ENCODE measurements around the gene CDH6.

CDH6 gene

DNA sequence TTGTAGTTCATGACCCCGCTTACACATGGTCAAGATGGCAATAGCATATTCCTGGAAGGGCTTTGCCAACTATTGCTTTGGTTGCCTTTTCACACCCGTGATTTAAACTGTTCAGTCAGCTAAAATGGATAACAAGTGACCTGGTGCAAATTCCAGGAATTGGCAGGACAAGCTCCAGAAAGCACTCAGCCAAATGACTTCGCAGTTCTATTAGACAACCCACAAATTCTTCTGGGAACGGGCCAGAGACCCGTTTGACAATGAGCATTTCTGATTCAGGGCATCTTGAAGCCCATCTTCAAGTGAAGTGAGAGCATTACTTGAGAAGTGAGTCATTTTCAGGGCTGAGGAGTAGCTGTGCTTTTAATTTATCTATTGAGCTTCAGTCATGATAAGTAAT lies 173.5 kb downstream of the CDH6 start:
- Histone ChIP-seq H3K27me3 (ENCODE audit: control insufficient read depth in 1 of 2, insufficient read depth in 2 of 2, low read length in 2 of 2) (no peaks in the 10 kb centered on the region), H3K4me3 (ENCODE audit: low read length in 2 of 2) (no peak overlapping the region), H3K36me3 (ENCODE audit: control insufficient read depth in 2 of 2, insufficient read depth in 2 of 2, low read length in 2 of 2) (no peaks in the 10 kb centered on the region), H3K9ac (ENCODE audit: low read length in 2 of 2) (no peak overlapping the region), H3K4me1 (ENCODE audit: control insufficient read depth, insufficient read depth, low read length) (peaks cover 2% of the 10 kb centered on the region), H3K9me3 (ENCODE audit: control insufficient read depth in 2 of 2, low read length in 2 of 2) (no peaks in the 10 kb centered on the region), H3K27ac (ENCODE audit: low read length) (no peak overlapping the region)

- H3K4me1 ChIP-seq (ENCODE audit: control insufficient read depth, insufficient read depth, low read length): no peaks in the 10 kb centered on the region
- H3K27ac ChIP-seq (ENCODE audit: low read length): no peak overlapping the region
- H3K36me3 ChIP-seq (ENCODE audit: control insufficient read depth in 2 of 2, insufficient read depth in 2 of 2, low read length in 2 of 2): no peaks in the 10 kb centered on the region
- H3K9me3 ChIP-seq (ENCODE audit: control insufficient read depth in 2 of 2, low read length in 2 of 2): peaks cover 0 to 3% of the 10 kb centered on the region in 2 donors
- no peak overlapping the region for H3K9ac ChIP-seq (ENCODE audit: low read length in 2 of 2)
- H3K4me3 ChIP-seq (ENCODE audit: low read length in 2 of 2): no peak overlapping the region
- no peaks in the 10 kb centered on the region for H3K27me3 ChIP-seq (ENCODE audit: control insufficient read depth in 1 of 2, insufficient read depth in 2 of 2, low read length in 2 of 2)
Observed at GRCh38 chr5:31372124-31372523, 178.6 kb downstream of the CDH6 start.

- Histone ChIP-seq H3K27ac (ENCODE audit: low read length) (no peak overlapping the region), H3K36me3 (ENCODE audit: control insufficient read depth in 2 of 2, insufficient read depth in 2 of 2, low read length in 2 of 2) (no peaks in the 10 kb centered on the region), H3K9me3 (ENCODE audit: control insufficient read depth in 2 of 2, low read length in 2 of 2) (peaks cover 0 to 3% of the 10 kb centered on the region in 2 donors), H3K4me3 (ENCODE audit: low read length in 2 of 2) (no peak overlapping the region), H3K9ac (ENCODE audit: low read length in 2 of 2) (no peak overlapping the region), H3K4me1 (ENCODE audit: control insufficient read depth, insufficient read depth, low read length) (no peaks in the 10 kb centered on the region), H3K27me3 (ENCODE audit: control insufficient read depth in 1 of 2, insufficient read depth in 2 of 2, low read length in 2 of 2) (no peaks in the 10 kb centered on the region)
Observed at GRCh38 chr5:31375999-31376720, 182.7 kb downstream of the CDH6 start.

- H3K4me1 ChIP-seq (ENCODE audit: control insufficient read depth, insufficient read depth, low read length): no peaks in the 10 kb centered on the region
Observed at GRCh38 chr5:31377274-31377946, 183.9 kb downstream of the CDH6 start.

GRCh38 chr5:31378136-31378535 lies 184.7 kb downstream of the CDH6 start:
- no peak overlapping the region for H3K27ac ChIP-seq (ENCODE audit: low read length)
- H3K4me3 ChIP-seq (ENCODE audit: low read length in 2 of 2): no peak overlapping the region
- H3K9ac ChIP-seq (ENCODE audit: low read length in 2 of 2): no peak overlapping the region
- H3K9me3 ChIP-seq (ENCODE audit: control insufficient read depth in 2 of 2, low read length in 2 of 2): no peaks in the 10 kb centered on the region
- no peaks in the 10 kb centered on the region for H3K27me3 ChIP-seq (ENCODE audit: control insufficient read depth in 1 of 2, insufficient read depth in 2 of 2, low read length in 2 of 2)
- no peaks in the 10 kb centered on the region for H3K36me3 ChIP-seq (ENCODE audit: control insufficient read depth in 2 of 2, insufficient read depth in 2 of 2, low read length in 2 of 2)
- H3K4me1 ChIP-seq (ENCODE audit: control insufficient read depth, insufficient read depth, low read length): no peaks in the 10 kb centered on the region

More at GRCh38 chr5:31377274-31377946, 183.9 kb downstream of the CDH6 start:
- no peak overlapping the region for H3K4me3 ChIP-seq (ENCODE audit: low read length in 2 of 2)
- peaks cover 0 to 2% of the 10 kb centered on the region in 2 donors for H3K9me3 ChIP-seq (ENCODE audit: control insufficient read depth in 2 of 2, low read length in 2 of 2)
- no peaks in the 10 kb centered on the region for H3K36me3 ChIP-seq (ENCODE audit: control insufficient read depth in 2 of 2, insufficient read depth in 2 of 2, low read length in 2 of 2)
- H3K9ac ChIP-seq (ENCODE audit: low read length in 2 of 2): no peak overlapping the region
- H3K27ac ChIP-seq (ENCODE audit: low read length): no peak overlapping the region
- H3K27me3 ChIP-seq (ENCODE audit: control insufficient read depth in 1 of 2, insufficient read depth in 2 of 2, low read length in 2 of 2): no peaks in the 10 kb centered on the region

Measured in stomach smooth muscle (tissue), 2 donors.